ENCODE data around the gene ADGRV1.
"Not testable (repeated sequence)": the region's sequence is repeated elsewhere in the genome, so short reads cannot be mapped to it uniquely, and the experiment has no call there.

The ADGRV1 gene

GRCh38 chr5:91016322-91016721, 457.7 kb downstream of the ADGRV1 start:
- DNase-seq = no peak

DNA sequence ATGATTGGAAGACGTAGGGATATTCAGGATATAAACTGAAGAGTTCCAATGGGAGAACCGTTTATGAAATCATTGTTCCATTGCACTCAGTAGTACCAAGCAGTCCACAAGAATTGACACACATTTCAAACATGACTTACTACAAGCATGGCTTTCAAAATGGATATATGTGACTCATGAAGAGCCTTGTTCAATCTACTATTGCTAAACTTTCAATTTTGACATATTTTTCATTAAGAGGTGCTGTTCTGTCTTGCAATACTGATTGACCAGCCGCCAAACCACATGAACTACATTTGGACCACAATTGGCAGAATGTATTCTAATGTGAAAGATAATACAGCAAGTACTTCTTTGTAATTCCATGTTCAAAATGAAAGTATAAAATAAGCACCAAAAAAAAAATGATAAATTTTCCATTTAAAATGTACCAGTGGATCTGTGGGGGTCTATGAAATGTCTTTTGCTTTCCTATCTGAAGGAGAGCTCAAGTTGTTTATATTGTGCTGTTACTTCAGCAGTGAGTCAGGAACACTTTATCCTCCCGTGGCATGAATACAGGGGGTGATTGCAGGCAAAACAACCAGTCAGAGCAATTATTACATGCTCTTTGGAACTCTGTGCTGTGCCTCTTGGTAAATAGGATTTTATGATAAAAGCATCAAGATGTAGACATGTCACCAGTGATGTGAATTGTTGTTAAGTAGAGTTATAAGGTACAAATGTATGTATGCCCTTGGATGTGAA, 458.5 kb downstream of the ADGRV1 start:
- no peak for DNase-seq

- no peak for DNase-seq
These were observed 459.6 kb downstream of the ADGRV1 start for GRCh38 chr5:91018200-91018599.

DNA sequence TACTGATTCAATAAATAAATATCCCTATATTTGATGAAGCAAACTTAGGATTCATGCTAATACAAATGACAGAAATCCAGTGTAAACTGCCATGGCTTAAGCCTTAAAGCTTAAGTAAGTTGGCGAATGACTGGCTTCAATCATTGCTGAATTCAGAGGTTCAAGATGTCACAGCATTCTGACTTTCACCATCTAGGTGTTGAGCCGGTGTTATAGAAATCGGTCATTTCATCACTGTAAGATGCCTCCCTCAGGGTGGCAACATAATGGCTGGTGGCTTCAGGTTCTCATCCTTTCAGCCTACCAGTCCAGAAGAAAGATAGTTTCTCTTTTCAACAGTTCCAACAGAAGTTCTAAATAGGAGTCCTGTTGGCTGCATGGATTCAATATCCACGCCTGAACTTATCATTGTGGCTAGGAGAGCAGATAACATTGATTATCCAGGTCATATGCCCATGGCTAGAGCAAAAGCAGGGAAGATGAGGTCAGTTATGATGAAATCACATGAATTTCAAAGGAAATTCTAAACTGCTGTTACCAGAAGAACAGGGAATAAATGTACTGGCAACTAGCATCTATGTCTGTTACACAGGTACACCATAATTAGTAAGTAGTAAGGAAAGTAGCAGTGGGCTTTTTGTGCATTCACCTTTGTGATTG, 460.2 kb downstream of the ADGRV1 start:
- DNase-seq = no peak

DNA sequence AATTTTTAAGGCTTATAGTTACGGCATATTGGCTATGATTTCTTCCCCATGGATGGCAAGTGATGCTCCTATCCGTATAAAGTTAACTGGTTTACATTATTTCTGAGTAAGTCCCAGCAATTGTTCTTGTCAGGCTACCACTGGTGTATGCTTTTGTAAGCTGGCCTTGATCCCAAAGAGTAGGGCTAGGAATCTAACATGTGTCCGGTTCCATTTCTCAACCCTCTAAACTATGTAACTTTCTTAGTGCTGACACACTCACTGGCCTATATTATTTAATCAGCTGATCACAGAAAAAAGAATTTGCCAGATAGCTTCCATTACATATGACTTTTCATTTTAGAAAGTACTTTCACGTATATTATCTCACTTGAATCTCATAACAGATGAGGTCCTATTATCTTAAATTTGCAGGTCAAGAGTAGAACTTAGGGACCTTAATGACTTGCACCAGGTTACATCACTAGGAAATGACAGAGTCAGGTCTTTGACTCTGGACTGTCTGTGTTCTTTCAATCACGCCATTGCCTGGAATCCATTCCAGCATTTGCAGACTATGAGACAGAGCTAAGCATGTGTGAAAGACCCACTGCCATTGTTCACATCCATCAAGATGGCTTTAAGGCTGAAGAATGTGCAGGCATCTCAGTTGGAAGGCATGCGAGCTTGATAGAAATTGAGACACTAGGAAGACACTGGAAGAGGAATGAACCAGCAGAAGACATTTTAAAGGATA, 461.6 kb downstream of the ADGRV1 start:
- DNase-seq = no peak

- no peak for DNase-seq
These were observed 463.9 kb downstream of the ADGRV1 start for GRCh38 chr5:91022518-91022917.

DNA sequence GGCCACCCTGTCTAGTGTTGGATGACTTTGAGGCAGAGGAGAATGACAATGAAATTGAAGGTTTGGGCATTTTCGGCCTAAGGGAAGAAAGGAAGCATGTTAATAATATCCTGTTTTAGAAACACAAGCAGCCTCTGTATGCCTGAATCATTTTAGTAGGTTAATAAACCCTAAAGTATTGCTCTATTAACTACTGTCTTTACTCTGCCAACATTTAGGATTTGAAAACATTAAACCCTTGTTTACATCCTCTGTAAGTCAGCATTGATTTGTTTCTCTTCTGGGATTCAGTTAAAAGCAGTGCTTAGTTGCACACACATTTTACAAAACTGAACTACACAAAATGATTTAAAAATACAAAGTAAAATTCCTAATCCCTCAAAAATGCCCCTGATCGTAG, 465.6 kb downstream of the ADGRV1 start:
- no peak for DNase-seq

DNA sequence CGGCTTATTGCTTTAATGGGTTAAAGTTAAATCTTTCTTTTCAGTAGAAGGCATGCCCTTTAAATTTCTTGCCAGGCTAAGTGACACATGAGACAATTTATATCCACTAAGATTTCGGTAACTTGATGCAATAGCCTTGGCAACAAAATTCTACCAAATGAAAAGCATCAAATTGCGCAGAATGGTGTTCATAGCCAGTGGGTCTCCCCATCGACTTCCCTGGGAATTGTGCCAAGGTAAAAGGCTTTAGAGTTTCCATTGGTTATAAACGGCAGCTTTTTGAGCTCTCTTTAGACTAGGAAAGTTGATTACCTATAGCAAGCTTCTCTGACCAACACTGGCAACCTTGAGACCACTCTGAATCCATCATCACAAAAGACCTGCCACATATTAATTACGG, 466.1 kb downstream of the ADGRV1 start:
- DNase-seq = no peak

DNA sequence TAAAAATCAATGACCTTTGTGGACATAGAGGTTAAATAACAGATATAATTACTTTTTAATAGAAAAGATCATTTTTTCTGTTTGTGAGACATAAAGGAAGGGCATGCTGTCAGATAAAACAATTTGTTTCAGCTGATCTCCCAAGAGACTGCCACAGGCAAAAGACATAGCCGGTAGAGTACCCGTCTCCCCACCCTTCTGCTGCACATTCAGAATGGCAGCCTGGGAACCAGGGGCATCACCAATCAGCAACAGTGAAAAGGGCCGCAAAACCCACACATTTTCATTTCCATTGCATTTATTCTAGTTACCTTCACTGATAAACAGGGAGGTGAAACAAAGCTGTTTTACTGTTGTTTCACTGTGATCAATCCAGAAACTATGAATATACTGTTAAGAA, 466.9 kb downstream of the ADGRV1 start:
- no peak for DNase-seq

DNA sequence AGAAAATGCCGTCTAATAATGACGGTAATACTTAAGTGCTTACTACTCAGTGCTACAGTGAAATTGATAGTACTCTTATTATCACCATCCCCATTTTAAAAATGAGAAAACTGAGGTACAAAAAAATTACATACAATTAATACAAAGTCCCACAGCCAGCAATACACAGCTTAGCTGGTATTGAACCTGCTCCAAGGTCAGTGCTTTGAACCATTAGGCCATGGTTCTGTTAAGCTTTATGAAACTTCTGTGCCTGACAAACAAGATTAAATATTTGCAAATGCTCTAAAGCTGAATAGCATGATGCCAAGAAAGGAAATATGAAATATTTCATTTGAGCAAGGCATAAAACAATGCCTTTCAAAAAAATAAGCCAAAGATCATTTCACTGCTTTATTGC, 467.4 kb downstream of the ADGRV1 start:
- DNase-seq = no peak

GRCh38 chr5:91026466-91026865, 467.9 kb downstream of the ADGRV1 start:
- no peak for DNase-seq

- no peak for DNase-seq
These were observed 469.0 kb downstream of the ADGRV1 start for GRCh38 chr5:91027405-91028139.

GRCh38 chr5:91028499-91028956, 469.9 kb downstream of the ADGRV1 start:
- DNase-seq = no peak

DNA sequence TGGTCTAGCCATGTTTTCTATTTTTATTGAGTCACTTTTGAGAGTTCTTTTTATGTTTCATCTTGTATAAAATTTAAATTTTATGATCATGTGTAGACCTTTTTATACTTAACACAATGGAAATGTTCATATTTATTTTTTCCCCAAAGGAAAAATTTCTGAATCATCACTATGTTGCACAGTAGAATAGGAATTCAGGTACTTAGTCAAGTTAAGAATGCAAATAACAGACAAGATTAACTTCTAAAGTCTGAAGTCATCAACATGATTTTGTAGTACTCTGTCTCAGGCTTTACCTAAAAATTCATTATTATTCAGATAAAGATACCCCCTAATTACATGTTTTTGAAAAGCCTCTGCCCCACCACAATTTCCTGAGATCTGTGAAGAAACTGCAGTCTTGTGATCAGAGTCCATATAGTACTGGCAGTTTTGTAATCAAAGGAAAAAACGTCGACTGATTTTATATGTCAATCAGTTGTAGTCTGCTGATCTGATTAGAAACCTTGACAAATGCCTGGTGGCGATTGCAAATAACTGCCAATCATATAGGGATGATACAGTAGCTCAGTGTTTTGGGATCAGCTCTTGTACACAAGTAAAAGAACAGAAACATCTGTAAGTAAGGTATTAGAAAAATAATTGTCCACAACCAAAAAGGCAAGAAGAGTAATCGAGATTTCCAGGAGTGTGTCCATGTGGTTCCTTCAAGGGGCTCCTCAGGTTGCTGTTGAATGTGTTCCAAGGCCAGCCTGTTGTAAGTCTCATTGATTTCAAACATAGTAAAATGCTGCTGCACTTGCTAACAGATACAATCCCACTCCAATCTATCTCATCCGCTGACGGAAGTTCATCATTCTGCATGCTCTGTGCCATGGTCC, 472.2 kb downstream of the ADGRV1 start:
- DNase-seq = no peak

DNA sequence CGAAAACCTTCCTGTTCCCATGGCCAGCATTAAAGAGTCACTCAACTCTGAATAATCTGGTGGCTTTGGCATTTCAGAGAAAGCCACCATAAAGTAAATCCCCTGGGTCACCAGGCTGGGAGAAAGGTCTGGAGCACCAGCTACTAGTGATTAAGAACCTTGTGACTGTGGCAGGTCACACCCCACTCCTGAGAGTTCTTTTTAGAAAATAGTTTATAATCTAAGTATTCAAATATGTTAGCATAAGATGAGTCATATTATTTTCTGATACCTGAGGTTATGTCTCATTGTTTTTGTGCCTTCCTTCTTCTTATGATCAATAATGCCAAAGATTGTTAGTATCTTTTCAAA, 472.8 kb downstream of the ADGRV1 start:
- DNase-seq = no peak

- no peak for DNase-seq
These were observed 473.5 kb downstream of the ADGRV1 start for GRCh38 chr5:91032125-91032524.

- no peak for DNase-seq
These were observed 474.8 kb downstream of the ADGRV1 start for GRCh38 chr5:91033370-91033769.

DNA sequence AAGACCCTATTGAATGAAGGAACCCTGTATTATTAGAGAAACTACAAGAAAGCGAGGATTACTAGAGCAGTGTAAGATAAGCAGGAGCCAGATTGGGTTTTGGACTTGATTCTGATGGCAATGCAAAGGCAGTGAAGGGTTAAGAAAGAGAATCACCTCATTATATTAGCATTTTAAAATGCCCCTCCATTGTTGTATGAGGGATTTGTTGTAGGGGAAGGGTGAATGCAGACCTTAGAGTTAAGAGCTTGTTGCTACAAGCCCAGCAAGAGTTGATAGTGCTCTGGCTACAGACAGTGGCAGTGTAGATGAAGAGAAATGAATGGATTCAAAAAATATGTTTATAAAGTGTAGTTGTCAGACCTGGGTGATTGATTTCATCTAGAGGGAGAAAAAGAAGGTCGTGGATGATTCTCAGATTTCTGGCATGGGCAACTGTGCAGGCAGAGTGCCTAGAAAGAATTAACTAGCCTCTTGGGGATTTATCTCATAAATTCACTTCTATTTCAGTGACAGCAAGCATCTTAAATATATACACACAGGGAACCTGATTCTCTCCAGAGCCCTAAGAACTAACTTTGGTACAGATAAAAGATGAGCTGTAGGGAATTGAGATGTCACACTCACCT, 479.7 kb downstream of the ADGRV1 start:
- DNase-seq = peak; percentile 69 to 79

- DNase-seq = not testable (repeated sequence)
These were observed 482.5 kb downstream of the ADGRV1 start for GRCh38 chr5:91041132-91041531.

DNA sequence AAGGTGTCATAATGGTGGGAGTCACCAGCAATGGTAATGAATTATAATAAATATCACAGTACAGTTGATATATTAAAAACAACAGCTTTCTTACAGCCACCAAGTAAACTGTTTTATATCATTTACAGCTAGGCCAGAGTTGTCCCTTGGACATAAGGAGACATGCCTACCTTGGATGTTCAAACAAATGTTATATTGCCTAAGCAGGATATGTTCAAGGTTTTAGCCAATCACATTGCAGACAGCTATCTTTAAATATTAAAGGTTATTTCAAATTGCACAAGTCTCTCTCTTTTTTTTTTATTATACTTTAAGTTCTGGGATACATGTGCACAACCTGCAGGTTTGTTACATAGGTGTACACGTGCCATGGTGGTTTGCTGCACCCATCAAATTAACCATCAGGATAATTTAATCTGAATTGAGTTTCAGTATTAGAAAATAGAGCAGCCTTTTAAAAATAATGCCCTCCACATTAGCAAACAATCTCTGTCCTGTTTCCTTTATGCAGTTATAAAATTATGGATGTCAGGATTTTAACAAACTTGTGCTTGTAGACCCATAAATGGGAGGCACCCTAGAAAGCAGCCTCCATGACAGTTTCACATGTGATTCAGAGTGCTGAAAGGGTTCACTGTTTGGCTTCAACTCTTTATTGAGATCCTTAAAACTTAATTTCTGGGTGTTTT, 483.8 kb downstream of the ADGRV1 start:
- DNase-seq = no peak

DNA sequence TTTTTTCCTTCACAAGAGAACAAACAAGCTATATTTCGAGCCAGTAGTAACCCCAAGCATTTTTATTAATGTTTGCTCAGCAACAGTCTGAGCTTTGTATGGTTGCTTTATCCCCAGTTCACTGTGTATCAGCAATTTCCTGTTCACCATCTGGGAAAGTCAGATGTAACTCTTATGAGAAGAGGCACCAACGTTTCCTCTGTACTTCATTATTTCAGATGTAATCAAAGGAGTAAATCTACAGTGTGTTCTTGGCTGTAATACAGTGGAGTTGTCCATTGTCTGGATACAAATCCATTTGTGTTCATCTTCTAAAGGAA, 484.3 kb downstream of the ADGRV1 start:
- no peak for DNase-seq

Measured in NCI-H187 (cell line).